Sciatic nerve (tissue), 2 donors: ENCODE results near the gene RASAL3. TPM values are rescaled to one million over a fixed set of nuclear protein-coding genes. Genes with fewer than 3 reads are reported as not detected.

Source experiments
- ATAC-seq: fragments of 200-7000 bp; cut with Tn5 transposase; one replicate; pipeline ENCODE4 v1.9.1; 2020; ENCODE audit warnings: mild to moderate bottlenecking, moderate library complexity
- DNase-seq: peaks from one replicate; pipeline ENCODE4 v3.0.0-alpha.2; 2020; ENCODE audit warnings: low spot score
- intact Hi-C: fragments of 100-400 bp; cut with DNase I; formaldehyde crosslinking; loops from one replicate; pipeline ENCODE4 v1.14.2; 2022
- microRNA-seq: library from miRNA; unstranded; fragments of <30 nt; microRNA quantifications from one replicate; pipeline ENCODE4 v1.2.0, GENCODE V29; 2020
- total RNA-seq: library from RNA; stranded (reverse); fragmentation: NEBNext Ultra II Directional; extraction: Animal tissue kit (Norgen Biotek cat#: 25700); gene quantifications from one replicate; pipeline ENCODE4 v1.2.1, GENCODE V29; 2021
- donor health status: DM: no; HTN: no; CAD: no.
- donor health status: DM: no; HTN: no; CAD: no.

Gene RASAL3
- total RNA-seq, 1 donor from 2014 or later = 6.1 TPM

GRCh38 chr19:15402411-15403150 is 61.8 kb downstream of the RASAL3 start:
- ATAC-seq = no peak
- intact Hi-C loops = no loop called here
- DNase-seq = peak; percentile 41

Small RNAs within 50 kb of the gene (microRNA-seq; reads per million reads assigned to microRNA genes)
- gene MIR1470 = not detected

Other genes with a start within 250 kb of the RASAL3 start
- gene EPHX3, start 232.1 kb downstream of the RASAL3 start, total RNA-seq = 0.45 TPM
- gene BRD4, start 132.0 kb downstream of the RASAL3 start, total RNA-seq = 110 TPM
- 51.9 TPM for gene AKAP8, start 84.8 kb downstream of the RASAL3 start, total RNA-seq
- 109 TPM for gene AKAP8L, start 45.6 kb downstream of the RASAL3 start, total RNA-seq
- 30.2 TPM for gene WIZ, start 14.6 kb downstream of the RASAL3 start, total RNA-seq
- gene PGLYRP2, start 15.0 kb upstream of the RASAL3 start, total RNA-seq = not detected
- gene CYP4F22, start 44.0 kb upstream of the RASAL3 start, total RNA-seq = not detected
- not detected for gene CYP4F8, start 150.7 kb upstream of the RASAL3 start, total RNA-seq
- 4.8 TPM for gene CYP4F3, start 176.4 kb upstream of the RASAL3 start, total RNA-seq
- 23.6 TPM for gene CYP4F12, start 208.5 kb upstream of the RASAL3 start, total RNA-seq